ENCODE measurements around the gene CYTIP. TPM values are rescaled to one million over a fixed set of nuclear protein-coding genes. Genes with fewer than 3 reads are reported as not detected.

CYTIP gene
- total RNA-seq, 1 donor from 2014 or later, result 5.5 TPM

GRCh38 chr2:157487271-157487610 lies 43.4 kb upstream of the CYTIP start:
- no peak overlapping the region for H3K4me3 ChIP-seq
- no peak for DNase-seq (ENCODE audit: low spot score in 2 of 2)
- no peaks in the 10 kb centered on the region for H3K27me3 ChIP-seq
- H3K27ac ChIP-seq, result no peak overlapping the region
- no peaks in the 10 kb centered on the region for H3K9me3 ChIP-seq
- no peaks in the 10 kb centered on the region for H3K36me3 ChIP-seq
- intact Hi-C loops (cut with DNase I), result no loop called here
- TF ChIP-seq CTCF (IDR thresholded peaks at IDR 0.05), result no peak
- H3K4me1 ChIP-seq, result no peaks in the 10 kb centered on the region

DNA sequence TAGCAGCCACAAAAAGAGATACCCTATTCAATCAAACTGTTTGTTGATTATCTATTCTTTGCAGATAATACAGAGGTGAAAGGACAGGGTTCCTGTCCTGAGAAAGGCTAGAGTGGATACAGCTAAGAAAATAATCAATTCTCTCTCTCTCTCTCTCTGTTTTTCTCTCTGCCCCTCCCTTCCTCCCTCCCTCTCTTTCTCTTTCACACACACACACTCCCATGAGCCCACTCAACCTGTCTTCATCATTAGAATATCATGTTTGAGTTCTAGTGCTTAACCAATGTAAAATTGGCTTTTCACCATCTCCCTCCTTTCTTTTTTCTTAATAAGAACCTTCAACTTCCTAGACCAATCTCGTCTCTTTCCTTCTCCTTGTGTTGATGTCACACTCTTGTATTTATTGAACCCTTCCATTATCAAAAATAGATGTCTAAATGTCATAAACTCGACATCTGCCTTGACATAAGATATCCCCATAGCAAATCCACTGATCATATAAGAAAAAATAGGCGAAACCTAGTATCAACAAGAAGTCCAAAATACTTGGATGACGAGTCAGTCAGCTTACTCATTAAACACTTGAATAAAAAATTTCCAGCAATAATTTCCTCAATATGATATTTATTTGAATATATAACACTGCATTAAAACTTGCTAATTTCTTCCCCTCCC lies 42.8 kb upstream of the CYTIP start:
- intact Hi-C loops (cut with DNase I), result no loop called here
- H3K36me3 ChIP-seq, result no peaks in the 10 kb centered on the region
- no peak overlapping the region for H3K4me3 ChIP-seq
- H3K4me1 ChIP-seq, result no peaks in the 10 kb centered on the region
- DNase-seq (ENCODE audit: low spot score in 2 of 2), result no peak
- H3K27ac ChIP-seq, result no peak overlapping the region
- H3K27me3 ChIP-seq, result no peaks in the 10 kb centered on the region
- no peak for TF ChIP-seq CTCF (IDR thresholded peaks at IDR 0.05)
- H3K9me3 ChIP-seq, result no peaks in the 10 kb centered on the region

GRCh38 chr2:157480182-157480961 lies 36.5 kb upstream of the CYTIP start:
- H3K9me3 ChIP-seq, result no peaks in the 10 kb centered on the region
- DNase-seq (ENCODE audit: low spot score in 2 of 2), result peak in 1 of 2 donors; percentile 74
- H3K4me1 ChIP-seq, result no peaks in the 10 kb centered on the region
- H3K4me3 ChIP-seq, result no peak overlapping the region
- no peaks in the 10 kb centered on the region for H3K36me3 ChIP-seq
- H3K27ac ChIP-seq, result no peak overlapping the region
- H3K27me3 ChIP-seq, result no peaks in the 10 kb centered on the region
- intact Hi-C loops (cut with DNase I), result no loop called here
- TF ChIP-seq CTCF (IDR thresholded peaks at IDR 0.05), result no peak

- no peak for DNase-seq (ENCODE audit: low spot score in 2 of 2)
- no peaks in the 10 kb centered on the region for H3K36me3 ChIP-seq
- no peaks in the 10 kb centered on the region for H3K9me3 ChIP-seq
- no peak overlapping the region for H3K4me3 ChIP-seq
- H3K27me3 ChIP-seq, result no peaks in the 10 kb centered on the region
- no peak for TF ChIP-seq CTCF (IDR thresholded peaks at IDR 0.05)
- no peak overlapping the region for H3K27ac ChIP-seq
- intact Hi-C loops (cut with DNase I), result no loop called here
- no peaks in the 10 kb centered on the region for H3K4me1 ChIP-seq
These were observed 35.5 kb upstream of the CYTIP start for GRCh38 chr2:157479081-157480027.

- intact Hi-C loops (cut with DNase I), result no loop called here
- Histone ChIP-seq H3K9me3 (no peaks in the 10 kb centered on the region), H3K4me3 (no peak overlapping the region), H3K27ac (no peak overlapping the region), H3K4me1 (no peaks in the 10 kb centered on the region), H3K27me3 (no peaks in the 10 kb centered on the region), H3K36me3 (no peaks in the 10 kb centered on the region)
- no peak for TF ChIP-seq CTCF (IDR thresholded peaks at IDR 0.05)
- DNase-seq (ENCODE audit: low spot score in 2 of 2), result no peak
These were observed 34.0 kb upstream of the CYTIP start for GRCh38 chr2:157477919-157478318.
